GM19463 (cell line): ENCODE measurements around the gene YIPF4.
"Not testable (repeated sequence)": the region's sequence is repeated elsewhere in the genome, so short reads cannot be mapped to it uniquely, and the experiment has no call there.

ENCODE experiments used
- ATAC-seq: cut with Tn5 transposase; IDR thresholded peaks from one replicate; pipeline ENCODE4 v1.9.1; 2021; ENCODE audit warnings: mild to moderate bottlenecking, moderate library complexity; ENCODE audit not compliant: unreplicated experiment

Gene YIPF4

GRCh38 chr2:32364290-32364689 is 86.6 kb downstream of the YIPF4 start:
- not testable (repeated sequence) for ATAC-seq

- not testable (repeated sequence) for ATAC-seq
Observed at GRCh38 chr2:32365679-32366078, 88.0 kb downstream of the YIPF4 start.
